Uterus (tissue), 4 donors: ENCODE data around the gene NECTIN4. TPM values are rescaled to one million over a fixed set of nuclear protein-coding genes. Genes with fewer than 3 reads are reported as not detected.
A peak's percentile ranks its signal among the peaks of the same experiment; 100 is the strongest.

ENCODE experiments used
- DNase-seq, 2 donors: peaks; one replicate each; pipeline ENCODE4 v3.0.0-alpha.2; 2019 to 2020
- H3K27ac ChIP-seq, 2 donors: fragments of 200-600 bp; sonication (generic); 1 replicate in 1 of 2; 2 replicates in 1 of 2; pipeline ENCODE4 v1.5.1; 2016 to 2018
- H3K27me3 ChIP-seq, 2 donors: fragments of 200-600 bp; sonication (generic); one replicate each; pipeline ENCODE4 v1.5.1; 2018 to 2019; ENCODE audit warnings: control low read depth in 1 of 2
- H3K36me3 ChIP-seq, 2 donors: fragments of 200-600 bp; sonication (generic); one replicate each; pipeline ENCODE4 v1.5.1; 2019; ENCODE audit warnings: control low read depth in 1 of 2
- H3K4me1 ChIP-seq, 2 donors: fragments of 200-600 bp; sonication (generic); one replicate each; pipeline ENCODE4 v1.5.1; 2018 to 2019; ENCODE audit warnings: control low read depth in 1 of 2
- H3K4me3 ChIP-seq, 2 donors: fragments of 200-600 bp; sonication (generic); 1 replicate in 1 of 2; 2 replicates in 1 of 2; pipeline ENCODE4 v1.5.1; 2018 to 2019; ENCODE audit warnings: mild to moderate bottlenecking in 1 of 2
- H3K9me3 ChIP-seq, 2 donors: fragments of 200-600 bp; sonication (generic); one replicate each; pipeline ENCODE4 v1.5.1; 2019; ENCODE audit warnings: control low read depth in 1 of 2
- POLR2A ChIP-seq, 2 donors: fragments of 450-650 bp; IDR thresholded peaks; one replicate each; pipeline ENCODE4 v1.6.1; 2016; ENCODE audit warnings: antibody characterized with exemption in 2 of 2, mild to moderate bottlenecking in 1 of 2, moderate library complexity in 1 of 2
- intact Hi-C: fragments of 100-400 bp; cut with DNase I; formaldehyde crosslinking; loops from one replicate; pipeline ENCODE4 v1.15.1; 2023; ENCODE audit warnings: low total_unique reads
- total RNA-seq, 4 donors: library from RNA; depleted of rRNA in 3 of 4; stranded (reverse); fragments of >200 nt in 3 of 4; gene quantifications; one replicate each; pipeline versions ENCODE4 v1.1.0 to v1.2.4, GENCODE V29; 2014 to 2023
- TF ChIP-seq, protein P1 (sequence below), 4 experiments: fragments of 200-600 bp in 2 of 4; fragments of 450-650 bp in 2 of 4; sonication (generic) in 2 of 4; IDR thresholded peaks; one replicate each; pipeline ENCODE4 v1.5.1; 2016 to 2019; ENCODE audit warnings: antibody characterized with exemption in 4 of 4, mild to moderate bottlenecking in 2 of 4, moderate library complexity in 1 of 4
- donor health status: DM: yes; HTN: yes; CAD: no.

The NECTIN4 gene
- total RNA-seq, 4 donors from 2014 or later = 2.1 TPM; not detected in 3

DNA sequence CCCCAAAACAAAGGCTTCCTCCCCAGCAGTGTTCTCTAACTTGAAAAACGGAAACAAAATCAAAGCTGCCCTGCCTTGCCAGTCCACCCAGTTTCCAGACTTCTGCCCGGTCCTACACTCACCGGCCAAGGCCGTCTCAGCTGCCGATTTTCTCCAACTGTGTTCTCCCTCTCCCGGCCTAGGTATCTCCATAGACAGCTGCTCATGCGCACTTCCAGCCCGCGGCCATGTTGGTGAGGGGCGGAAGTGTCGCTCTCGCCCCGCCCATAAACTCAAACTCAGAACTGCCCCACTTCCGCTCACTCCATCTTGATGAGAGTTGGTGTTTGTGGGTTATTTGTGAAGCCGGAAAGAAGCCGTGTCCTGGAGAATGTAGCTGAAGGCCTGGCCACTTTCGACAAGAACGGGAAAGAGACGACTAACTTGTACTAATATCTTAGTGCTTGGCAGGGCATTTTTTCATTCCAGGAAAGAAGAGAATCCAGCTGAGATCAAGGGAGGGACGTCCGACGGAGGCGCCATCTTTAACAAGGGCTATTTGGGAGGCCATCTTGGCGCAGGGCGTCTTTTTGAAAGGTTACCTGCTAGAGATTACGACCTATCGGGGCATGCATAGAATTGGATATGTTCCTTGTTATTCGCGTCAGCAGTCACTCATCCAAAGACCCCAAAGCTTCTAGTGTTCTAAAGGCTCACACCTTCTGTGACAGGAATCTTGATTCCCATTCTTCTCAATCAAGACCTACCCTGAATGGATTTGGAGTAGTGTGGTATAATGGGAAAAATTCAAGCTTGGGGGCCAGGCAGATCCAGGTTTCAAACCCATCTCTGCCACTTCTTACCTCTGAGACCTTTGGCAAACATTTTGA, 43.4 kb downstream of the NECTIN4 start, which contains the start of gene USF1:
Gene USF1, minus strand, starts transcription at position 242 of the 869 bp plus-strand sequence. CDS start 2,702 bp downstream, outside the sequence.
- peak; percentile 93 to 95 for DNase-seq
- no peaks in the 10 kb centered on the region for H3K27me3 ChIP-seq
- peak within 1 kb of the TSS; percentile 78 to 87 for H3K4me3 ChIP-seq
- H3K4me1 ChIP-seq = peaks cover 0 to 6% of the 10 kb centered on the region in 2 donors
- peak within 1 kb of the TSS; percentile 93 to 97 for H3K27ac ChIP-seq
- TF ChIP-seq POLR2A (IDR thresholded peaks at IDR 0.05) = peak; percentile 69 to 75
- TF ChIP-seq, protein P1, sequence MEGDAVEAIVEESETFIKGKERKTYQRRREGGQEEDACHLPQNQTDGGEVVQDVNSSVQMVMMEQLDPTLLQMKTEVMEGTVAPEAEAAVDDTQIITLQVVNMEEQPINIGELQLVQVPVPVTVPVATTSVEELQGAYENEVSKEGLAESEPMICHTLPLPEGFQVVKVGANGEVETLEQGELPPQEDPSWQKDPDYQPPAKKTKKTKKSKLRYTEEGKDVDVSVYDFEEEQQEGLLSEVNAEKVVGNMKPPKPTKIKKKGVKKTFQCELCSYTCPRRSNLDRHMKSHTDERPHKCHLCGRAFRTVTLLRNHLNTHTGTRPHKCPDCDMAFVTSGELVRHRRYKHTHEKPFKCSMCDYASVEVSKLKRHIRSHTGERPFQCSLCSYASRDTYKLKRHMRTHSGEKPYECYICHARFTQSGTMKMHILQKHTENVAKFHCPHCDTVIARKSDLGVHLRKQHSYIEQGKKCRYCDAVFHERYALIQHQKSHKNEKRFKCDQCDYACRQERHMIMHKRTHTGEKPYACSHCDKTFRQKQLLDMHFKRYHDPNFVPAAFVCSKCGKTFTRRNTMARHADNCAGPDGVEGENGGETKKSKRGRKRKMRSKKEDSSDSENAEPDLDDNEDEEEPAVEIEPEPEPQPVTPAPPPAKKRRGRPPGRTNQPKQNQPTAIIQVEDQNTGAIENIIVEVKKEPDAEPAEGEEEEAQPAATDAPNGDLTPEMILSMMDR (IDR thresholded peaks at IDR 0.05) = peak in 1 of 4 experiments; percentile 14
- intact Hi-C loops = no loop called here
- H3K9me3 ChIP-seq = no peaks in the 10 kb centered on the region
- no peaks in the 10 kb centered on the region for H3K36me3 ChIP-seq

DNA sequence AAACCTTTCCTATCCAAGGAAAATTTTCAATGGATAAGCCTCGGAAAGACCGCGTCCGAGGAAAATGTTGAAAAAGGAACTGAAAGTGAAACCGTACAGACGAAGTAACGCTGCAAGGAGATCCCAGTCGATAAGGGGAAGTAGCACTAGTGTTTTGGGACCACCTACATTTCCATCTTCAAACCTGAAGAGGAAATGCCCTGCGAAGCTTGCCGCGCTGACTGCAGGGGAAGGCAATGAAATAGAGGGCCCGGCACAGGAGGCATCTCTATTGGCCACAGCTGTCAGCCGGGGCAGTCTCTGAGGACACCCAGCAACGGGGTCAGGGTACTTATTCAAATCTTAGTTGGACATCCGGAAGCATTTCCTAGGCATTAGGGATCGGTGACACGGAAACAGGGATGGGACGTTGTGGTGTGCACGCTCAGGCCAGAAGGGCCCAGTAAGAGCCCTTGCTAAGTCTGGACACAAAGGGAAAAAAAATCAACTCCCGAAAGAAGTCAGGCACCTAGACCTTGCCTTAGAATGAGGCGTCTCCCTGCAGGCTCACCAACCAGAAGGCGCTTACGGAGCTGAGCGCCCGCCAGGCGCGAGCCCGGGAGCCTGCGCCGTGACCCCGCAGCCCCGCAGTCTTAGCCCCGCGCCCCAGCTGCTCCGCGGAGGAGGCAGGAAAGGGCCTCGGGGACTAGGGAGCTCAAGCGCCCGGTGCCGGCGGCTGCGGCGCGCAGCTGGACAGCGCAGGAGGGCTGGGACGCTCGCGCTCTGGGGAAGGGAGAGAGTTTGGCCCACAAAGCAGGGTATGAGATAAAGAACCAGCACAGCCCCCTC, 44.2 kb downstream of the NECTIN4 start:
- Histone ChIP-seq H3K27ac (peak overlapping the region; percentile 93 to 97), H3K4me3 (peak overlapping the region; percentile 78 to 87), H3K4me1 (peaks cover 0 to 6% of the 10 kb centered on the region in 2 donors), H3K36me3 (no peaks in the 10 kb centered on the region), H3K27me3 (no peaks in the 10 kb centered on the region), H3K9me3 (no peaks in the 10 kb centered on the region)
- DNase-seq = peak; percentile 43 to 56
- intact Hi-C loops = no loop called here
- TF ChIP-seq, protein P1 (IDR thresholded peaks at IDR 0.05) = no peak
- TF ChIP-seq POLR2A (IDR thresholded peaks at IDR 0.05) = peak in 1 of 2 donors; percentile 10

DNA sequence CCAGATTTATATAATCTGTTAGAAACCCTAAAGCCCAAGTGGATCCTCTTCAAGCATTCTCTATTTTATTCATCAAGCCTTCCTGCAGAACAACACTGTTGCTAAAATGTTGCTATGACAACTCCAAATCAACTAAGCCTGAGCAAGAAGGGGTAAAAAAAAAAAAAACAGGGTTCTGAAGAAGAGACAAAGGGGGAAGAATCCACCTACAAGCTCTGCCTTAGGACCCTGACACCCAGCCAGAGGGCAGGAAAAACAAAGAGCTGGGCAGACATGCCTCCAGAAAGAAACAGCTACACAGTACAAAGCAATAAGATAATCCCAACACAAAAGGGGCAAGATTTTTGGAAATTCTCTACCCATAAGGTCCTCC, 44.8 kb downstream of the NECTIN4 start:
- TF ChIP-seq, protein P1 (IDR thresholded peaks at IDR 0.05) = no peak
- no peak for TF ChIP-seq POLR2A (IDR thresholded peaks at IDR 0.05)
- intact Hi-C loops = no loop called here
- DNase-seq = no peak

DNA sequence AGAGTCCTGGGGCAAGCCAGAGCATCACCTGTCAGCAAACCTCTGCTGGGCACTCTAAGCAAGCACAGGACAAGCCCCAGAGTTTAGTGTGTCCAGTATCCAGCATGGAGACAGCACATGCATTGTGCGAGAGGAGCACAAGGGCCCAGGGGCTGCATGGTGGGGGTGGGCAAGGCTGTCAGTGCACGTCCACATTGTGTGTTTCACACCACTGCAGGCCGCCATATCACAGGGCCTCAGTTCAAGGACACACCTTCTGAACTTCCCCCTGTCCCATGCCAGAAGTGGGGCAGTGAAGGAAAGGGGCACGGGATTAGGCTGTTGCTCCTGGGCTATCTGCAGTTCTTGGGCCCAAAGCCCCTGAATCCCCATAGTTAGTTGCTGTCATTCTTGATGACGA, 49.8 kb downstream of the NECTIN4 start:
- no peaks in the 10 kb centered on the region for H3K36me3 ChIP-seq
- H3K4me1 ChIP-seq = peaks cover 0 to 6% of the 10 kb centered on the region in 2 donors
- no peaks in the 10 kb centered on the region for H3K9me3 ChIP-seq
- intact Hi-C loops = no loop called here
- H3K27ac ChIP-seq = no peak overlapping the region
- no peaks in the 10 kb centered on the region for H3K27me3 ChIP-seq
- no peak overlapping the region for H3K4me3 ChIP-seq
- no peak for DNase-seq
- no peak for TF ChIP-seq POLR2A (IDR thresholded peaks at IDR 0.05)
- TF ChIP-seq, protein P1 (IDR thresholded peaks at IDR 0.05) = no peak

More for the DNA sequence above, 44.8 kb downstream of the NECTIN4 start:
- Histone ChIP-seq H3K4me3 (peak overlapping the region; percentile 78 to 87), H3K36me3 (no peaks in the 10 kb centered on the region), H3K27me3 (no peaks in the 10 kb centered on the region), H3K4me1 (peaks cover 0 to 6% of the 10 kb centered on the region in 2 donors), H3K27ac (peak overlapping the region; percentile 93 to 97), H3K9me3 (no peaks in the 10 kb centered on the region)
